SK-N-SH treated with all-trans-retinoic acid at 6 μM for 48 hours (cell line): Measurements from ENCODE around the gene ERP27.

ENCODE experiments used
- ATAC-seq: fragments of 200-7000 bp; cut with Tn5 transposase; 3 replicates; pipeline ENCODE4 v1.9.1; 2020; ENCODE audit warnings: mild to moderate bottlenecking, moderate library complexity
- ARNTL ChIP-seq: fragments of 450-650 bp; formaldehyde crosslinking; IDR thresholded peaks from 2 replicates; pipeline ENCODE4 v1.5.0; 2020; ENCODE audit warnings: low read depth, mild to moderate bottlenecking, moderate library complexity, borderline replicate concordance
- CREB5 ChIP-seq: fragments of 250-450 bp; sonication (Bioruptor Pico); IDR thresholded peaks from 2 replicates; pipeline ENCODE4 v1.5.1; 2020; ENCODE audit warnings: low read depth, mild to moderate bottlenecking, moderate library complexity
- CSDC2 ChIP-seq: fragments of 250-450 bp; sonication (Bioruptor Pico); IDR thresholded peaks from 2 replicates; pipeline ENCODE4 v1.5.0; 2020; ENCODE audit warnings: mild to moderate bottlenecking, moderate library complexity
- CSRNP3 ChIP-seq: fragments of 250-450 bp; sonication (Bioruptor Pico); IDR thresholded peaks from 2 replicates; pipeline ENCODE4 v1.5.1; 2021; ENCODE audit warnings: mild to moderate bottlenecking, moderate library complexity
- ESRRG ChIP-seq: fragments of 250-450 bp; sonication (Bioruptor Pico); IDR thresholded peaks from 2 replicates; pipeline ENCODE4 v1.6.1; 2021; ENCODE audit warnings: mild to moderate bottlenecking
- ISL1 ChIP-seq: fragments of 250-450 bp; sonication (Bioruptor Pico); IDR thresholded peaks from 2 replicates; pipeline ENCODE4 v2.1.2; 2022; ENCODE audit warnings: mild to moderate bottlenecking, moderate library complexity
- OSR1 ChIP-seq: fragments of 250-450 bp; sonication (Bioruptor Pico); IDR thresholded peaks from 2 replicates; pipeline ENCODE4 v1.8.0; 2022; ENCODE audit warnings: moderate library complexity, mild to moderate bottlenecking, inconsistent platforms
- PATZ1 ChIP-seq: fragments of 250-450 bp; sonication (Bioruptor Pico); IDR thresholded peaks from 2 replicates; pipeline ENCODE4 v1.8.0; 2020; ENCODE audit warnings: mild to moderate bottlenecking, moderate library complexity, borderline replicate concordance
- PPARA ChIP-seq: fragments of 250-450 bp; sonication (Bioruptor Pico); IDR thresholded peaks from 2 replicates; pipeline ENCODE4 v1.5.0; 2020; ENCODE audit warnings: mild to moderate bottlenecking, borderline replicate concordance
- RARB ChIP-seq: fragments of 250-450 bp; sonication (Bioruptor Pico); IDR thresholded peaks from 2 replicates; pipeline ENCODE4 v1.8.0; 2021; ENCODE audit warnings: mild to moderate bottlenecking, moderate library complexity
- SNAI2 ChIP-seq: fragments of 250-450 bp; sonication (Bioruptor Pico); IDR thresholded peaks from 2 replicates; pipeline ENCODE4 v1.5.0; 2020; ENCODE audit warnings: mild to moderate bottlenecking, moderate library complexity
- TCF4 ChIP-seq: fragments of 250-450 bp; sonication (Bioruptor Pico); IDR thresholded peaks from 2 replicates; pipeline ENCODE4 v1.8.0; 2021; ENCODE audit warnings: mild to moderate bottlenecking, moderate library complexity, borderline replicate concordance
- TOX ChIP-seq: fragments of 250-450 bp; sonication (Bioruptor Pico); IDR thresholded peaks from 2 replicates; pipeline ENCODE4 v1.8.0; 2021; ENCODE audit warnings: mild to moderate bottlenecking, moderate library complexity, borderline replicate concordance
- TSHZ2 ChIP-seq: fragments of 250-450 bp; sonication (Bioruptor Pico); IDR thresholded peaks from 2 replicates; pipeline ENCODE4 v1.5.0; 2020; ENCODE audit warnings: mild to moderate bottlenecking, moderate library complexity
- ZC3H10 ChIP-seq: fragments of 250-450 bp; sonication (Bioruptor Pico); IDR thresholded peaks from 2 replicates; pipeline ENCODE4 v1.5.1; 2021; ENCODE audit warnings: mild to moderate bottlenecking, moderate library complexity
- ZFP30 ChIP-seq: fragments of 450-650 bp; formaldehyde crosslinking; IDR thresholded peaks from 2 replicates; pipeline ENCODE4 v1.5.0; 2022; ENCODE audit warnings: mild to moderate bottlenecking, moderate library complexity
- ZNF70 ChIP-seq: fragments of 450-650 bp; formaldehyde crosslinking; IDR thresholded peaks from 2 replicates; pipeline ENCODE4 v1.5.0; 2020; ENCODE audit warnings: mild to moderate bottlenecking, moderate library complexity
- ZNF8 ChIP-seq: fragments of 450-650 bp; formaldehyde crosslinking; IDR thresholded peaks from 2 replicates; pipeline ENCODE4 v1.5.0; 2020; ENCODE audit warnings: mild to moderate bottlenecking, moderate library complexity

The ERP27 gene

GRCh38 chr12:14931791-14932560 lies 6.4 kb downstream of the ERP27 start:
- ATAC-seq: no peak

GRCh38 chr12:14931359-14931758 lies 7.0 kb downstream of the ERP27 start:
- TF ChIP-seq CREB5: no peak
- no peak for ATAC-seq

More at GRCh38 chr12:14931791-14932560, 6.4 kb downstream of the ERP27 start:
- TF ChIP-seq OSR1: no peak
- no peak for TF ChIP-seq CSRNP3
- TF ChIP-seq ZFP30 (CRISPR knock-in tag): no peak
- TF ChIP-seq PPARA (CRISPR knock-in tag): no peak
- no peak for TF ChIP-seq PATZ1 (CRISPR knock-in tag)
- no peak for TF ChIP-seq ISL1 (CRISPR knock-in tag)
- no peak for TF ChIP-seq ZC3H10 (CRISPR knock-in tag)
- TF ChIP-seq TSHZ2 (CRISPR knock-in tag): no peak
- TF ChIP-seq ZNF8 (CRISPR knock-in tag): no peak
- no peak for TF ChIP-seq CREB5
- TF ChIP-seq TCF4: no peak
- no peak for TF ChIP-seq ARNTL
- no peak for TF ChIP-seq CSDC2 (CRISPR knock-in tag)
- TF ChIP-seq ZNF70 (CRISPR knock-in tag): no peak
- TF ChIP-seq RARB (CRISPR knock-in tag): no peak

DNA sequence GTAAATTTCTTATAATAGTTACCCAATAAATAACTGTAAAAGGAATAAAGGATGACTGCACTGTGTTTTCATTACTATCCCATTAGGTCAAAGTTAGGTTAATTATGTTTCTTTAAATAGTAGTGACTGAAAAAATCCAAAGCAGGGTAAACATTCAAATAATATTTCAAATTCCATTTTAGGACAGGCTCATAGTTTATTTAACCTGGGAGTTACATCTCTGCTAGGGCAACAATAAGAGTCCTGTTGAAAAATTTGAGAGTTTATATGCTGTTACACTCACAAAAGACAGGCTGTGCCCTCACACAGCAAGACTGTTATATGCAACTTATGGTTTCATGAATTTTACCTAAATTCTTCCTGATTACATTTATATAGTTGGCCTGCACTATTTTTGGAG lies 8.0 kb downstream of the ERP27 start:
- ATAC-seq: peak; percentile 58
- TF ChIP-seq CREB5 (peak; percentile 78), TOX (CRISPR knock-in tag) (no peak), ZNF8 (CRISPR knock-in tag) (no peak), ISL1 (CRISPR knock-in tag) (peak; percentile 95), ZFP30 (CRISPR knock-in tag) (no peak), ARNTL (no peak), ESRRG (CRISPR knock-in tag) (no peak), RARB (CRISPR knock-in tag) (no peak), SNAI2 (CRISPR knock-in tag) (0 out of 2 replicates have a peak, but pooled peaks have one; percentile 28), PATZ1 (CRISPR knock-in tag) (no peak)
